HG02884 (cell line): ENCODE measurements around the gene GABRA6.

Experiments used
- ATAC-seq: cut with Tn5 transposase; IDR thresholded peaks from one replicate; pipeline ENCODE4 v1.9.1; 2021; ENCODE audit warnings: mild to moderate bottlenecking, moderate library complexity; ENCODE audit not compliant: unreplicated experiment

The GABRA6 gene

GRCh38 chr5:161751265-161751664 is 65.7 kb downstream of the GABRA6 start:
- ATAC-seq: no peak
